ENCODE results near the gene VAV3.
"Not testable (repeated sequence)": the region's sequence is repeated elsewhere in the genome, so short reads cannot be mapped to it uniquely, and the experiment has no call there.

The VAV3 gene

GRCh38 chr1:107680579-107680985, 284.4 kb downstream of the VAV3 start:
- no peak for DNase-seq (ENCODE audit: low spot score)

DNA sequence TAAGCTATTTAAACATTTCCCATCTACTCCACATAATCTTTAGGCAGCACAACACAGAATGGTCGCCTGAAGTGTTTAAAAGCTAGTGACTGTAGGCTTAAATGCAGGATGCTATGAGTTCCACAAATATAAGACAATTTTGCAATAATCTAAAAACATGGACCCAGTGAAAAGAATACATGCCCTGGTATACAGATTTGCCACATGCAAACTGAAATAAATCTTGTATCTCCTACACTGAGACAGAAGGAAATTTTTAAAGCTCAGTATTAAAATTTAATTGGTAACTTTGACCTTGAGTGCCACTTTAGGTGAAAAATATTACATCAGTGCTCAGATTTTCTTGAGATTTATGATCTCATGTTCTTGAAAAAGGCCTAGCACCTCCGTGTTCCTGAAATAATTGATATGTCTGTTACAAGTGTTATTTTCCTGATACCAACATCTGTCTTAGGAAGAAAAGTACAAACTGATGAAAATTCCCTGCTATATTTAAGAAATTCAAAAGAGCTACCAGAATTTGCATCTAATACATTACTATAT, 285.5 kb downstream of the VAV3 start:
- DNase-seq (ENCODE audit: low spot score), result no peak

- no peak for DNase-seq (ENCODE audit: low spot score)
Measured at GRCh38 chr1:107678993-107679392, 286.0 kb downstream of the VAV3 start.

- no peak for DNase-seq (ENCODE audit: low spot score)
Measured at GRCh38 chr1:107677697-107678096, 287.3 kb downstream of the VAV3 start.

- DNase-seq (ENCODE audit: low spot score), result no peak
Measured at GRCh38 chr1:107674486-107674885, 290.5 kb downstream of the VAV3 start.

DNA sequence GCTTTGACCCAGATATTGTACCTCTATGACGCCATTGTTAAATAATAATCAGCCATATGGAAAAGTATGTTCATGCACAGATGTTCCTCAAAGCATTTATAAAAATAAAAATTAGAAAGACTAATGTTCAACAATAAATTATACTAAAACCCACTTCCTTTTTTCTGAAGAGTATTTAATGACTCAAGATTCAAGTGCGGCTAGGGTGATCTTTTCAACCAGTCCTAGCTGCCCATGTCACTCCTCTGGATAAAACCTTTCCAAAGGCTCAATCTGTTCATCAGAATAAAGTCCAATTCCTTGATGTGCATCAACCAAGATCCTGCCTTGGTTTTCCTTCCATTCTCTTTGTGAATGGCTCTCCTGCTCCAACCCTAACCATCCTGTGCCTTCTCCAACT, 292.0 kb downstream of the VAV3 start:
- DNase-seq (ENCODE audit: low spot score), result no peak

GRCh38 chr1:107670397-107671040, 294.5 kb downstream of the VAV3 start:
- no peak for DNase-seq (ENCODE audit: low spot score)

GRCh38 chr1:107669996-107670395, 295.0 kb downstream of the VAV3 start:
- DNase-seq (ENCODE audit: low spot score), result no peak

DNA sequence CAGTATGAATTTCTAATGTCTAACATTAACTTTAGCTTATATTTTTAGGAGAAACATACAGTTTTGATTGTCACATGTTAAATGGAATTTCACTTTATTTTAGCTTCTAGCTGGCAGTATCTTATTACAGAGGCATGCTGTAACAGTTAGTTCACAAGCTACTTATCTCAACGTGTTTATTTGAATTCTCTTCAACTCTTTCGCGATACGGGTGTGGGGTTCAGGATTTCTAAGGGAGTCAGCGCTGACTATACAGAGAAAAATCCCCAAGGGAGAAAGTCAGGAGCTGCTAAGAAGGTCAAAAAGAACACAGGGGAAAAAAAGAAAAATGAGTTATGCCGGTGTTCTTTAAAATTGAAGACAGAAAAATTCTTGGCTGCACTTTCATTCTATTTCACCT, 296.2 kb downstream of the VAV3 start:
- no peak for DNase-seq (ENCODE audit: low spot score)

DNA sequence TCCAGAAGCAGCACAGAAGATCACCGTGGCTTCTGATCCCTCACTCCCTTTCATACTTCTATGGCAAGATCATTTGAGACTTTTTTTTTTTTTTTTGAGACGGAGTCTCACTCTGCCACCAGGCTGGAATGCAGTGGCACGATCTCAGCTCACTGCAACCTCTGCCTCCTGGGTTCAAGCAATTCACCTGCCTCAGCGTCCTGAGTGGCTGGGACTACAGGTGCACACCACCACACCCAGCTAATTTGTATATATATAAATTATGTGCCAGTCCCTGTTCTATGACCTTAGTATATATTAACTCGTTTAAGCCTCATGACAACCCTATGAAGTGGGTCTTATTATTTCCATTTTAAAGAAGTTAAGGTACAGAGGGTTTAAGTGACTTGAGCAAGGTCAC, 298.5 kb downstream of the VAV3 start:
- no peak for DNase-seq (ENCODE audit: low spot score)

- DNase-seq (ENCODE audit: low spot score), result no peak
Measured at GRCh38 chr1:107664982-107665925, 299.7 kb downstream of the VAV3 start.

DNA sequence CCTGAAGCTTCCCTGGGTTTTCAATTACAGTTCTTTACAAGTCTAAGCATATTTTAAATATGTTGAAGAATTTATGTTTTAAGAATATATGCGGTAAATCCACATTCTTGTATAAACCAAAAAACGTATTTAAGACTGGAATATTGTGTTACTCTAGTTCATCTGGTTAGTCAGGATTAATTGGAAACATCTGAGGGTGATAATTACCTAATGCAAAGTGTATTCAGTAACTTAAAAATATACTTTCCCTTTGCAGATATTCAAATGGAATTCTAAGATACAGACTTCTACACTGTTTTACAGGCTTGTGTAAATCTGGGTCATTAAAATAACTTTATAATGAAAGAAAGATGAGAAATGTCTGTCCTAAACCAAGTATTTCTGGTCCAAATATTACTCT, 302.0 kb downstream of the VAV3 start:
- DNase-seq (ENCODE audit: low spot score), result no peak

- no peak for DNase-seq (ENCODE audit: low spot score)
Measured at GRCh38 chr1:107661158-107661557, 303.8 kb downstream of the VAV3 start.

- DNase-seq (ENCODE audit: low spot score), result no peak
Measured at GRCh38 chr1:107659961-107660360, 305.0 kb downstream of the VAV3 start.

GRCh38 chr1:107657356-107657755, 307.6 kb downstream of the VAV3 start:
- no peak for DNase-seq (ENCODE audit: low spot score)

DNA sequence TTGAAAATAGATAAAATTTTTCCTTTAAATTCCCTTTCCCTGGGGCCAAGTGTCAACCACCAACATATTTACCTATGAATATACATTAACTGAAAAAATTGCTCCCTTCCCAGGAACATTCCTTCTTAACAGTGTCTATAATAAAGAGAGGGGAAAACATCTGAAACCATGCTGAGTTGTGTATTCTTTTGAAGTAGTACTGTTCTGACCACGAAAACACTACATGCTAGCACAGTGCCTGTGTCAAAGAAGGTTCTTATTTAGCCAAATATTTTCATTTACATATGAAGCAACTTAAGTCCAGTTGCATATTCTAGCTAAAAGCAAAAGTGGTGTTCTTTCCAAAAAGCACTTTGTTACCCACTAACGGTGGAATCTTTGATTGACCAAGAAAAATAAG, 311.2 kb downstream of the VAV3 start:
- no peak for DNase-seq (ENCODE audit: low spot score)

DNA sequence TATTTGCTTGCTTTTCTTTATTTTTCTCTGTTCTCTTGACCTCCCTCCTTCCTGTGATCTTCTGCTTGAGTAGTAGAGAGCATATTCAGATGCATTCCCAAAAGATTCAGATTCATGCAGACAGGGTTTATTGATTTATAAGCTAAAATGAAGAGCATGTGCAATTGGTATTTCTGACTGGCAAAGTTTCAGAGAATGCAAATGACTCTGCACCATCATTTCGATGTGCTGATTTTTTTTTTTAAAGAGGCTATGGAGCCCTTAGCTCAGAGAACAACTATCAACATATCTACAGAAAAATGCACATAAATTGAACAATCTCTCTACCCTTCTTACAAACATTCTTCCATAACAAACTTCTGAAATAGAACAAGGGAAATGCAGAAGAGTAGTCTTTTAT, 312.0 kb downstream of the VAV3 start:
- DNase-seq (ENCODE audit: low spot score), result no peak

- not testable (repeated sequence) for DNase-seq (ENCODE audit: low spot score)
Measured at GRCh38 chr1:107650825-107651224, 314.2 kb downstream of the VAV3 start.

- DNase-seq (ENCODE audit: low spot score), result no peak
Measured at GRCh38 chr1:107649023-107649422, 316.0 kb downstream of the VAV3 start.

DNA sequence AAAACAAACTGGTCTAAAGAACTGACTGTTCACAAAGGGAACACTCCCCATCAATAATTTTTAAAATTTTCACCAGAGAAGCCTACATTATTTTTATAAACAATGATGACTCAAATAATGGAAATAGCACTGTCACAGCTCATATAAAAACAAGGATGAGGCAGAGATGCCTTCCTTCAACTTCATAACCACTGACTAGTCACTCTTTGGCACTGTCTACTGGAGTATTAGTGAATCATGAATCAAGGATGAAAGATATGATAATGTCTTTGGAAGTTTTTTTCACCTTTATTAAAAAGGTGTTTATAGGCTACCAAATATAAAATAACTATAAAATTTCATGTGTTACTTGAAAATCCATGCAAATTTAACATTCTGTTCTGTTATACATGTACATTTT, 316.9 kb downstream of the VAV3 start:
- no peak for DNase-seq (ENCODE audit: low spot score)

DNA sequence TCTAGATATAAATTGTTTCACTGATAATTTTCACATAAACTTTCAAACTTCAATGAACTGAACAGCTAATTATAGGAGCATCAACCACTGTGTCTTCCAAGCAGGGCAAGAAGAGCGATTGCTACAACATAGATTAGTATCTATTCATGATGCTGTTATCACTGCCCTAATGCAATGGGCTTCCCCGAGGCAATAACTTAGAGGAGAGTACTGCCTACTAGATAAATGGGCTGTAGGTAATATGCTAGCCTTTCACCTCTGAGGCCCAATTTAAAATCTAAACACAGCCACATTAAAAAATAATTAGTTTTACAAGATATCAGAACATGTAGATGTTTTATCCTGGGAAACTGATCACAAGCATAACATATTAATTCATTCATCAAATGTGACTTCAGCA, 318.0 kb downstream of the VAV3 start:
- no peak for DNase-seq (ENCODE audit: low spot score)

GRCh38 chr1:107643766-107644165, 321.2 kb downstream of the VAV3 start:
- DNase-seq (ENCODE audit: low spot score), result no peak

DNA sequence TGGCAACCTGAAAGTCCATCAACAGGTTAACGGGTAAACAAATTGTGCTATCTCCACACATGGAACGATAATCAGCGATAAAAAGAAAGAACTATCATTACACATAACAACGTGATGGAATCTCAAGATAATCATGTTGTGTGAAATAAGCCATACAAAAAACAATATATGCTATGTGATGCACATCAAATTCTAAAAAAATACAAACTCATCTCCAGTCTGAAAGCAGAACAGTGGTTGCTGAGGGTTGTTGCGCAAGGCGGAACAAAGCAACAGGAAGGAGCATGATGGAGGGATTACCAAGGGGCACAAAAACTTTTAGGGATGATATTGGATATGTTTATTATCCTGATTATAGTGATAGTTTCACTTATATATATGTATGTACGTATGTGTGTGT, 324.8 kb downstream of the VAV3 start:
- DNase-seq (ENCODE audit: low spot score), result no peak

Data from germinal center (tissue), 1 donor.